ENCODE data around the gene PDE7B. TPM values are rescaled to one million over a fixed set of nuclear protein-coding genes. Genes with fewer than 3 reads are reported as not detected.

The PDE7B gene
- total RNA-seq, 1 donor from 2014 or later, result 3.9 TPM

GRCh38 chr6:136117081-136117480 lies 265.6 kb downstream of the PDE7B start:
- no peaks in the 10 kb centered on the region for H3K9me3 Mint-ChIP-seq (ENCODE audit: unreplicated experiment)
- no peak overlapping the region for H3K4me3 Mint-ChIP-seq (ENCODE audit: unreplicated experiment)
- H3K36me3 Mint-ChIP-seq (ENCODE audit: unreplicated experiment), result peaks cover 5% of the 10 kb centered on the region
- H3K4me1 Mint-ChIP-seq (ENCODE audit: unreplicated experiment), result peaks cover 12% of the 10 kb centered on the region
- no peak overlapping the region for H3K27ac Mint-ChIP-seq (ENCODE audit: unreplicated experiment)
- TF ChIP-seq CTCF (IDR thresholded peaks at IDR 0.05), result no peak
- DNase-seq (ENCODE audit: extremely low spot score, unreplicated experiment), result no peak
- H3K27me3 Mint-ChIP-seq (ENCODE audit: unreplicated experiment), result no peaks in the 10 kb centered on the region

DNA sequence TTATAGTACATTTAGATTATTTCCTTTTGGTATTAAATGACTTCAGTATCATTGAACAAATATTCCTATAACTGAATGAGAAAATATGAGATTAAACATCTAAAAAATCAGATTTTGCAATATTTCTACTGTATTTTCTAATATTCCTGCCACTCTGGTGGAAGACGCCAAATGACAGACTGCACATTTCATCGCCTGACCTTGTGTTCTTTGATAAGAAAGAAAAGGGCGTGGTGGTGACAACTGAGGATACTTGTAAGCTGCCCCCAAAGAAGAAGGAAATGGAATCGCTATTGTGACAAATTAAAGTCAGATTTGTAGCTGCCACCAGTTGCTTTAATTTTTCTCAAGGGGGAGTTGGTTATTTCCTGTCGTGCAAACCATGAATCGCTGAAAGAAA lies 267.3 kb downstream of the PDE7B start:
- DNase-seq (ENCODE audit: extremely low spot score, unreplicated experiment), result no peak
- Mint-ChIP-seq H3K9me3 (ENCODE audit: unreplicated experiment) (no peaks in the 10 kb centered on the region), H3K36me3 (ENCODE audit: unreplicated experiment) (peaks cover 5% of the 10 kb centered on the region), H3K27ac (ENCODE audit: unreplicated experiment) (no peak overlapping the region), H3K4me1 (ENCODE audit: unreplicated experiment) (peaks cover 6% of the 10 kb centered on the region), H3K27me3 (ENCODE audit: unreplicated experiment) (no peaks in the 10 kb centered on the region), H3K4me3 (ENCODE audit: unreplicated experiment) (no peak overlapping the region)
- TF ChIP-seq CTCF (IDR thresholded peaks at IDR 0.05), result no peak

DNA sequence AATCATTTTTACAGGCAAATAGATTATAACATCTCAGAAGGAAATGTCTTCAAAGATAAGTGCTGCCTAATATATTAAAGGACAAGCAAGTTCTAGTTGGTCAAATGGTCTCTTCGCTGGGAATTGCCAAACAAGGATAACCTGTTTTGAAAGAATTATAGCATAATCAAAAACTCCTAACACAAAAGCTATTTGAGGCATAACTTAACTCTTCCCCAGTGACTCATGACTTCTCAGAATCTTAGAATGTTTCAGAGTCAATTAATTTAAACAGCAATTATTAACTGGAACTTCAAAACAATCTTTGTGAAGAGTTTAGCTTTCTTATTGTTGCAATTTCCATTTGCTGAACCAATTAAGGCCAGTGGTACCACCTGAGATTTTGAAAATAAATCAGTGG lies 272.0 kb downstream of the PDE7B start:
- H3K36me3 Mint-ChIP-seq (ENCODE audit: unreplicated experiment), result no peaks in the 10 kb centered on the region
- H3K9me3 Mint-ChIP-seq (ENCODE audit: unreplicated experiment), result no peaks in the 10 kb centered on the region
- no peak for DNase-seq (ENCODE audit: extremely low spot score, unreplicated experiment)
- H3K4me3 Mint-ChIP-seq (ENCODE audit: unreplicated experiment), result no peak overlapping the region
- no peak for TF ChIP-seq CTCF (IDR thresholded peaks at IDR 0.05)
- no peaks in the 10 kb centered on the region for H3K27me3 Mint-ChIP-seq (ENCODE audit: unreplicated experiment)
- H3K27ac Mint-ChIP-seq (ENCODE audit: unreplicated experiment), result no peak overlapping the region
- peaks cover 3% of the 10 kb centered on the region for H3K4me1 Mint-ChIP-seq (ENCODE audit: unreplicated experiment)

DNA sequence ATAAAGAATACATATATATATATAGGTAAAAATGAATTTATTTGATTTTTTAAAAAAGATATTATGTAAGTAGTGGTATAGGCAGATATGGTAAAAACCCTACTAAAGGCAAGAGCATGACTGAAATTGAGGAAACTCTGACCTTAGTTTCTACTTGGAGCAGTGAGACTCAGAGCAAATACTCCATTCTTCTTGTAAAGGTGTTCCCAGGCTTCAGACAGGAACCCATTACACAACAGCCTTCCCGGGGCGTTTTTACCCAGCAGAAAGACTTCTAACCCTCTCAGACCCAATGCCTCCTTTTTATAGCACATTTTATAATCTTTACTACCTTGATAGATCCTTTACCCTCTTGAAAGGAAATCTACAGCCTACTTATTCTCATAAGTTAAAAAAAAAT lies 274.1 kb downstream of the PDE7B start:
- peaks cover 5% of the 10 kb centered on the region for H3K4me1 Mint-ChIP-seq (ENCODE audit: unreplicated experiment)
- H3K27me3 Mint-ChIP-seq (ENCODE audit: unreplicated experiment), result no peaks in the 10 kb centered on the region
- H3K27ac Mint-ChIP-seq (ENCODE audit: unreplicated experiment), result no peak overlapping the region
- TF ChIP-seq CTCF (IDR thresholded peaks at IDR 0.05), result no peak
- no peak for DNase-seq (ENCODE audit: extremely low spot score, unreplicated experiment)
- no peaks in the 10 kb centered on the region for H3K36me3 Mint-ChIP-seq (ENCODE audit: unreplicated experiment)
- no peaks in the 10 kb centered on the region for H3K9me3 Mint-ChIP-seq (ENCODE audit: unreplicated experiment)
- H3K4me3 Mint-ChIP-seq (ENCODE audit: unreplicated experiment), result no peak overlapping the region

DNA sequence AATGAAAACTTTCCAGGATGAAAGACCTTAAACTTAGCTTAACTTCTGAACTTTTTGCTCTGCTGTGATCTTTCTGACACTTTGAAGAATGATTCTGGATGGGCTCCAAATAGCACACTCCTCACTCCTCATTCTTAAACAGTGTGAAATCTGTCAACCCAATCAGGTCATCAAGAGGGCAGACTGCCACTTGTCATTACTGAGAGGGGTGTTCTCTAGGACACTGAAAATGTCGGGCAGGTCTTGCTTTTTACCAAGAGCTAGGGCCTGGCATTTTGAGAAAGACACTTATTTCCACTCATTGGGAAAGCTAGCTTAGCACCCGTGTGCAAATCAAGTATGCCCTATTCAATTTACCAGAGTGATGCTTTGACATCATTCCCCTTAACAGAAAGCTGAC lies 276.4 kb downstream of the PDE7B start:
- H3K4me1 Mint-ChIP-seq (ENCODE audit: unreplicated experiment), result peaks cover 9% of the 10 kb centered on the region
- H3K36me3 Mint-ChIP-seq (ENCODE audit: unreplicated experiment), result no peaks in the 10 kb centered on the region
- no peak overlapping the region for H3K27ac Mint-ChIP-seq (ENCODE audit: unreplicated experiment)
- no peak overlapping the region for H3K4me3 Mint-ChIP-seq (ENCODE audit: unreplicated experiment)
- H3K9me3 Mint-ChIP-seq (ENCODE audit: unreplicated experiment), result no peaks in the 10 kb centered on the region
- DNase-seq (ENCODE audit: extremely low spot score, unreplicated experiment), result no peak
- TF ChIP-seq CTCF (IDR thresholded peaks at IDR 0.05), result no peak
- H3K27me3 Mint-ChIP-seq (ENCODE audit: unreplicated experiment), result no peaks in the 10 kb centered on the region

Measured in osteocyte (in vitro differentiated cells).